GM12878 (cell line): ENCODE results near the gene COG4. TPM values are rescaled to one million over a fixed set of nuclear protein-coding genes. Genes with fewer than 3 reads are reported as not detected.

Source experiments
- ATAC-seq: fragments of 200-7000 bp; cut with Tn5 transposase; 3 replicates; pipeline ENCODE4 v1.9.1; 2020; ENCODE audit warnings: mild to moderate bottlenecking, moderate library complexity
- BruUV-seq: library from RNA; stranded (reverse); fragments of 400-500 nt; replicated peaks from 2 replicates; lab custom pipeline; 2021; lab: Mats Ljungman, UMichigan
- CTCF ChIA-PET: fragments of 300-600 bp; sonication (Branson Sonifier 250); formaldehyde crosslinking; extraction: SDS; loops from one replicate; lab custom pipeline; 2021; ENCODE audit warnings: inconsistent platforms; lab: Yijun Ruan, JAX
- POLR2A ChIA-PET: fragments of 350-600 bp; formaldehyde crosslinking; extraction: SDS; loops from one replicate; lab custom pipeline; 2021; ENCODE audit warnings: inconsistent platforms; lab: Charles Lee
- RAD21 ChIA-PET: fragments of 300-600 bp; sonication (Branson Sonifier 250); formaldehyde crosslinking; loops from one replicate; lab custom pipeline; 2023; ENCODE audit warnings: antibody characterized with exemption; ENCODE audit not compliant: unreplicated experiment; lab: Charles Lee
- SMC1A ChIA-PET: fragments of 300-600 bp; sonication (Branson Sonifier 250); formaldehyde crosslinking; loops from one replicate; lab custom pipeline; 2023; ENCODE audit not compliant: unreplicated experiment, uncharacterized antibody; lab: Charles Lee
- DNase-seq: peaks from one replicate; pipeline ENCODE4 v3.0.0-alpha.2; 2011; ENCODE audit warnings: low read depth, low spot score
- FAIRE-seq: peaks from 3 replicates; lab custom pipeline; 2011; peaks lifted over from hg19 to GRCh38; lab: Jason Lieb, UNC
- H2AFZ ChIP-seq: 2 replicates; pipeline ENCODE4 v1.6.0; 2011; ENCODE audit warnings: low read depth, low read length, control low read depth; ENCODE audit not compliant: control insufficient read depth
- H3K27ac ChIP-seq: 2 replicates; pipeline ENCODE4 v1.5.1; 2011; ENCODE audit warnings: control low read depth; ENCODE audit not compliant: control insufficient read depth, insufficient read depth
- H3K27me3 ChIP-seq, 2 experiments: replicated peaks in 1 of 2; 2 replicates each; pipeline versions ENCODE4 v1.6.0 to v1.6.1; 2011; ENCODE audit warnings: low read length in 1 of 2; ENCODE audit not compliant: control insufficient read depth in 2 of 2, insufficient read depth in 2 of 2
- H3K36me3 ChIP-seq, 2 experiments: 2 replicates each; pipeline ENCODE4 v1.5.1; 2011; ENCODE audit warnings: low read length in 1 of 2; ENCODE audit not compliant: control insufficient read depth in 2 of 2, insufficient read depth in 2 of 2
- H3K4me1 ChIP-seq: 2 replicates; pipeline ENCODE4 v1.6.1; 2011; ENCODE audit warnings: mild to moderate bottlenecking, low read length, moderate library complexity, mixed read lengths; ENCODE audit not compliant: control insufficient read depth, insufficient read depth
- H3K4me2 ChIP-seq: 2 replicates; pipeline ENCODE4 v1.6.0; 2011; ENCODE audit warnings: control low read depth; ENCODE audit not compliant: control insufficient read depth, insufficient read depth
- H3K4me3 ChIP-seq: fragments of 200-600 bp; sonication (generic); 2 replicates; pipeline ENCODE4 v1.5.1; 2016
- H3K79me2 ChIP-seq: 2 replicates; pipeline ENCODE4 v1.6.0; 2011; ENCODE audit warnings: low read length; ENCODE audit not compliant: control insufficient read depth, insufficient read depth
- H3K9ac ChIP-seq: 2 replicates; pipeline ENCODE4 v1.8.0; 2011; ENCODE audit warnings: low read length, control low read depth, mixed read lengths; ENCODE audit not compliant: control insufficient read depth, insufficient read depth
- H3K9me3 ChIP-seq: replicated peaks from 3 replicates; pipeline ENCODE4 v1.5.1; 2011; ENCODE audit warnings: mild to moderate bottlenecking, low read length; ENCODE audit not compliant: control insufficient read depth, insufficient read depth
- H4K20me1 ChIP-seq: 2 replicates; pipeline ENCODE4 v1.6.0; 2011; ENCODE audit not compliant: control insufficient read depth, insufficient read depth
- CEBPB ChIP-seq, 2 experiments: fragments of 150-350 bp in 1 of 2; IDR thresholded peaks; 2 replicates each; pipeline ENCODE4 v1.6.1; 2012 to 2014; ENCODE audit warnings: low read depth in 2 of 2, low read length in 2 of 2, borderline replicate concordance in 1 of 2, inconsistent platforms in 1 of 2
- CHD1 ChIP-seq: IDR thresholded peaks from 2 replicates; pipeline ENCODE4 v1.6.1; 2012; ENCODE audit warnings: low read depth, low read length, improper control_type of control experiment
- CREM ChIP-seq: IDR thresholded peaks from 2 replicates; pipeline ENCODE4 v1.6.1; 2014; ENCODE audit warnings: antibody characterized with exemption, low read depth
- ETV6 ChIP-seq, 2 experiments: fragments of 450-650 bp in 1 of 2; IDR thresholded peaks in 1 of 2; conservative IDR thresholded peaks in 1 of 2; 2 replicates each; pipeline ENCODE4 v1.6.1; 2014; ENCODE audit warnings: antibody characterized with exemption in 1 of 2, borderline replicate concordance in 1 of 2, low read depth in 1 of 2, mild to moderate bottlenecking in 1 of 2, moderate library complexity in 1 of 2
- EZH2 ChIP-seq: IDR thresholded peaks from 2 replicates; pipeline ENCODE4 v1.6.1; 2012; ENCODE audit warnings: low read depth, mild to moderate bottlenecking, control low read depth, inconsistent platforms, low read length, borderline replicate concordance; ENCODE audit not compliant: control insufficient read depth
- MEF2A ChIP-seq: IDR thresholded peaks from 2 replicates; pipeline ENCODE4 v1.6.1; 2011; ENCODE audit warnings: low read depth, mild to moderate bottlenecking, low read length, moderate library complexity; ENCODE audit not compliant: insufficient read depth
- NBN ChIP-seq: fragments of 450-650 bp; IDR thresholded peaks from 2 replicates; pipeline ENCODE4 v1.6.1; 2016
- RFX5 ChIP-seq: IDR thresholded peaks from 2 replicates; pipeline ENCODE4 v1.6.1; 2011; ENCODE audit warnings: low read depth, low read length, improper control_type of control experiment
- WRNIP1 ChIP-seq: IDR thresholded peaks from 2 replicates; pipeline ENCODE4 v1.6.1; 2011; ENCODE audit warnings: low read depth, low read length, improper control_type of control experiment, borderline replicate concordance
- WGBS: methylation state at CpG from one replicate; pipeline ENCODE4 v1.1.6; 2016; ENCODE audit warnings: low lambda C conversion rate; ENCODE audit not compliant: insufficient replicate concordance, insufficient coverage; ENCODE audit errors: missing lambda C conversion rate; 5-methylcytosine and 5-hydroxymethylcytosine counted together
- in situ Hi-C: fragments of 300-500 bp; cut with MboI; formaldehyde crosslinking; loops from 9 replicates; pipeline ENCODE4 v1.14.3; 2018; ENCODE audit warnings: mixed read lengths
- intact Hi-C: fragments of 100-400 bp; cut with micrococcal nuclease; formaldehyde crosslinking; loops from one replicate; pipeline ENCODE4 v1.14.2; 2022; ENCODE audit not compliant: unreplicated experiment
- polyA plus RNA-seq, 11 experiments: library from polyadenylated mRNA; depleted of rRNA in 4 of 11; unstranded in 6 of 11; stranded (reverse) in 5 of 11; fragments of >200 nt; fragmentation: Nextera tagmentation in 4 of 11; fragmentation: Illumina TruSeq in 1 of 11; extraction: Ambion mirVana in 4 of 11; extraction: Trizol in 1 of 11; gene quantifications; 1 replicate in 1 of 11; 2 replicates in 10 of 11; pipeline versions ENCODE4 v1.2.1 to v1.2.3, GENCODE V29; 2011 to 2016; ENCODE audit warnings: inconsistent platforms in 2 of 11, missing spikeins in 2 of 11, low read depth in 1 of 11
- total RNA-seq, 4 experiments: library from RNA; depleted of rRNA in 3 of 4; stranded (reverse); fragments of >200 nt in 3 of 4; fragmentation: Illumina TruSeq in 1 of 4; extraction: Trizol in 1 of 4; gene quantifications; 2 replicates each; pipeline versions ENCODE4 v1.2.1 to v1.2.3, GENCODE V29; 2013 to 2021
- TF ChIP-seq, protein P1 (sequence below): fragments of 450-650 bp; formaldehyde crosslinking; IDR thresholded peaks from 2 replicates; pipeline ENCODE4 v1.4.0; 2022; ENCODE audit warnings: mild to moderate bottlenecking, moderate library complexity

The COG4 gene
- total and polyA plus RNA-seq, 10 of the 15 experiments (the other 5 are each of a cell fraction or from before 2014, with no cell fraction given), result 7.0 to 57.7 (median 33.0) TPM

- no peak overlapping the region for H3K9ac ChIP-seq
- H3K27ac ChIP-seq, result no peak overlapping the region
- intact Hi-C loops (no loop called here), in situ Hi-C loops (no loop called here)
- WGBS, result 74% methylated on average over 6 of the region's 6 CpGs
- H3K9me3 ChIP-seq, result no peaks in the 10 kb centered on the region
- no peaks in the 10 kb centered on the region for H4K20me1 ChIP-seq
- H2AFZ ChIP-seq, result no peak overlapping the region
- no peak overlapping the region for H3K4me3 ChIP-seq
- DNase-seq (no peak), ATAC-seq (no peak), FAIRE-seq (no peak)
- ChIA-PET POLR2A (no interaction called here), CTCF (no interaction called here), RAD21 (no interaction called here), SMC1A (interaction anchor here (2.0 kb wide), 1 partner anchor 13 kb away, joined by 7 read pairs; no protein-coding TSS in a partner anchor)
- H3K79me2 ChIP-seq, result no peaks in the 10 kb centered on the region
- H3K4me2 ChIP-seq, result no peak overlapping the region
- no TSS peak for BruUV-seq
- TF ChIP-seq CHD1 (no peak), WRNIP1 (no peak), EZH2 (no peak), NBN (no peak), RFX5 (no peak), CEBPB (IDR thresholded peaks at IDR 0.05; ENCODE audit: borderline replicate concordance in 1 of 2, low read depth in 2 of 2, low read length in 2 of 2) (no peak), ETV6 (conservative IDR thresholded peaks at IDR 0.05 in 1 of 2, IDR thresholded peaks at IDR 0.05 in 1 of 2; ENCODE audit: borderline replicate concordance in 1 of 2, low read depth in 1 of 2) (no peak), CREM (no peak), MEF2A (no peak)
- TF ChIP-seq, protein P1, sequence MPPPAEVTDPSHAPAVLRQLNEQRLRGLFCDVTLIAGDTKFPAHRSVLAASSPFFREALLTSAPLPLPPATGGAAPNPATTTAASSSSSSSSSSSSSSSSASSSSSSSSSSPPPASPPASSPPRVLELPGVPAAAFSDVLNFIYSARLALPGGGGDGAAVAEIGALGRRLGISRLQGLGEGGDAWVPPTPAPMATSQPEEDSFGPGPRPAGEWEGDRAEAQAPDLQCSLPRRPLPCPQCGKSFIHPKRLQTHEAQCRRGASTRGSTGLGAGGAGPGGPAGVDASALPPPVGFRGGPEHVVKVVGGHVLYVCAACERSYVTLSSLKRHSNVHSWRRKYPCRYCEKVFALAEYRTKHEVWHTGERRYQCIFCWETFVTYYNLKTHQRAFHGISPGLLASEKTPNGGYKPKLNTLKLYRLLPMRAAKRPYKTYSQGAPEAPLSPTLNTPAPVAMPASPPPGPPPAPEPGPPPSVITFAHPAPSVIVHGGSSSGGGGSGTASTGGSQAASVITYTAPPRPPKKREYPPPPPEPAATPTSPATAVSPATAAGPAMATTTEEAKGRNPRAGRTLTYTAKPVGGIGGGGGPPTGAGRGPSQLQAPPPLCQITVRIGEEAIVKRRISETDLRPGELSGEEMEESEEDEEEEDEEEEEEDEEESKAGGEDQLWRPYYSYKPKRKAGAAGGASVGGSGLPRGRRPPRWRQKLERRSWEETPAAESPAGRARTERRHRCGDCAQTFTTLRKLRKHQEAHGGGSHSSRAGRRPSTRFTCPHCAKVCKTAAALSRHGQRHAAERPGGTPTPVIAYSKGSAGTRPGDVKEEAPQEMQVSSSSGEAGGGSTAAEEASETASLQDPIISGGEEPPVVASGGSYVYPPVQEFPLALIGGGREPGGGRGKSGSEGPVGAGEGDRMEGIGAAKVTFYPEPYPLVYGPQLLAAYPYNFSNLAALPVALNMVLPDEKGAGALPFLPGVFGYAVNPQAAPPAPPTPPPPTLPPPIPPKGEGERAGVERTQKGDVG (CRISPR knock-in tag), result no peak
- H3K4me1 ChIP-seq, result no peaks in the 10 kb centered on the region; the same call in 1 of the 2 replicates
- H3K27me3 ChIP-seq, result no peaks in the 10 kb centered on the region
- no peaks in the 10 kb centered on the region for H3K36me3 ChIP-seq
Observed at GRCh38 chr16:70448075-70448474, 75.3 kb downstream of the COG4 start.
